Parathyroid adenoma (tissue), 2 donors: ENCODE results near the gene RPS6KB2.

ENCODE experiments used
- H2AFZ ChIP-seq: fragments of 300-600 bp; sonication (generic); one replicate; pipeline ENCODE4 v1.7.0; 2017; ENCODE audit warnings: antibody characterized with exemption, mild to moderate bottlenecking
- H3K27ac ChIP-seq: fragments of 300-600 bp; sonication (generic); one replicate; pipeline ENCODE4 v1.7.0; 2017
- H3K27me3 ChIP-seq: fragments of 300-600 bp; sonication (generic); one replicate; pipeline ENCODE4 v1.7.0; 2017; ENCODE audit warnings: low read length; ENCODE audit not compliant: control insufficient read depth, insufficient read depth
- H3K36me3 ChIP-seq: fragments of 300-600 bp; sonication (generic); one replicate; pipeline ENCODE4 v1.7.0; 2017; ENCODE audit warnings: low read length; ENCODE audit not compliant: control insufficient read depth, insufficient read depth
- H3K4me1 ChIP-seq: fragments of 300-600 bp; sonication (generic); one replicate; pipeline ENCODE4 v1.7.0; 2017; ENCODE audit warnings: control low read depth
- H3K4me2 ChIP-seq: fragments of 300-600 bp; sonication (generic); one replicate; pipeline ENCODE4 v1.7.0; 2017; ENCODE audit warnings: low read length
- H3K4me3 ChIP-seq: fragments of 300-600 bp; sonication (generic); one replicate; pipeline ENCODE4 v1.7.0; 2017; ENCODE audit warnings: low read depth, low read length
- H3K79me2 ChIP-seq: fragments of 300-600 bp; sonication (generic); one replicate; pipeline ENCODE4 v1.7.0; 2017; ENCODE audit warnings: control low read depth
- H3K9ac ChIP-seq: fragments of 300-600 bp; sonication (generic); one replicate; pipeline ENCODE4 v1.7.0; 2017; ENCODE audit warnings: mild to moderate bottlenecking
- H3K9me3 ChIP-seq: fragments of 300-600 bp; sonication (generic); one replicate; pipeline ENCODE4 v1.7.0; 2017; ENCODE audit warnings: low read length; ENCODE audit not compliant: control insufficient read depth
- TF ChIP-seq, protein P1 (sequence below): fragments of 300-600 bp; sonication (generic); IDR thresholded peaks from one replicate; pipeline ENCODE4 v1.7.0; 2017; ENCODE audit warnings: antibody characterized with exemption, mild to moderate bottlenecking
- donor health status: primary hyperparathyroidism.

The RPS6KB2 gene

DNA sequence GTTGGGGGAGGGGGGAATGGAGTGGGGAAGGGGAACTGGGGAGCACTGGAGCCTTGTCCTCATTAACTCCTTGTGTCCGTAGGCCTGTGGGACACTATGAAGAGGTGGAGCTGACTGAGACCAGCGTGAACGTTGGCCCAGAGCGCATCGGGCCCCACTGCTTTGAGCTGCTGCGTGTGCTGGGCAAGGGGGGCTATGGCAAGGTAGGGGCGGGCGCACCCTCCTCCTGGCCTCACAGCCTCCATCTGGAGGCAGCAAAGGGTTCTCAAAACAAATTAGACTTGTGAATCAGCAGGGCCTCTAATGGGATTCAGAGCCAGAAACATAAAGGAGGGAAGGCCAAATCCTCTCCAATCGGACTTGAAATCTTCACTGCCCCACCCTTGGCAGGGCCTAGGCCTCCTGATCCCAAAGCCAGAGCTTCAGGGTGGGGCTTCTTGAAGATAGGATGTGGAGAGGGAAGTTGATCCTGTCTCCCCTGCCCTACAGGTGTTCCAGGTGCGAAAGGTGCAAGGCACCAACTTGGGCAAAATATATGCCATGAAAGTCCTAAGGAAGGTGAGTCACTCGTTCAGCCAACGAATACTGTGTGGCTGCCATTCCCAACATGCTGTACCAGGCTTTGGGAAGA, 859 bp downstream of the RPS6KB2 start:
- H3K36me3 ChIP-seq, result no peaks in the 10 kb centered on the region
- peaks cover 10% of the 10 kb centered on the region for H3K79me2 ChIP-seq
- H3K27me3 ChIP-seq, result no peaks in the 10 kb centered on the region
- H3K4me3 ChIP-seq, result peak overlapping the region; percentile 64
- H3K27ac ChIP-seq, result peak overlapping the region; percentile 71
- peak overlapping the region; percentile 94 for H3K4me2 ChIP-seq
- H2AFZ ChIP-seq, result no peak overlapping the region
- peak overlapping the region; percentile 59 for H3K9ac ChIP-seq
- TF ChIP-seq, protein P1, sequence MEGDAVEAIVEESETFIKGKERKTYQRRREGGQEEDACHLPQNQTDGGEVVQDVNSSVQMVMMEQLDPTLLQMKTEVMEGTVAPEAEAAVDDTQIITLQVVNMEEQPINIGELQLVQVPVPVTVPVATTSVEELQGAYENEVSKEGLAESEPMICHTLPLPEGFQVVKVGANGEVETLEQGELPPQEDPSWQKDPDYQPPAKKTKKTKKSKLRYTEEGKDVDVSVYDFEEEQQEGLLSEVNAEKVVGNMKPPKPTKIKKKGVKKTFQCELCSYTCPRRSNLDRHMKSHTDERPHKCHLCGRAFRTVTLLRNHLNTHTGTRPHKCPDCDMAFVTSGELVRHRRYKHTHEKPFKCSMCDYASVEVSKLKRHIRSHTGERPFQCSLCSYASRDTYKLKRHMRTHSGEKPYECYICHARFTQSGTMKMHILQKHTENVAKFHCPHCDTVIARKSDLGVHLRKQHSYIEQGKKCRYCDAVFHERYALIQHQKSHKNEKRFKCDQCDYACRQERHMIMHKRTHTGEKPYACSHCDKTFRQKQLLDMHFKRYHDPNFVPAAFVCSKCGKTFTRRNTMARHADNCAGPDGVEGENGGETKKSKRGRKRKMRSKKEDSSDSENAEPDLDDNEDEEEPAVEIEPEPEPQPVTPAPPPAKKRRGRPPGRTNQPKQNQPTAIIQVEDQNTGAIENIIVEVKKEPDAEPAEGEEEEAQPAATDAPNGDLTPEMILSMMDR, result no peak
- no peaks in the 10 kb centered on the region for H3K9me3 ChIP-seq
- no peaks in the 10 kb centered on the region for H3K4me1 ChIP-seq

DNA sequence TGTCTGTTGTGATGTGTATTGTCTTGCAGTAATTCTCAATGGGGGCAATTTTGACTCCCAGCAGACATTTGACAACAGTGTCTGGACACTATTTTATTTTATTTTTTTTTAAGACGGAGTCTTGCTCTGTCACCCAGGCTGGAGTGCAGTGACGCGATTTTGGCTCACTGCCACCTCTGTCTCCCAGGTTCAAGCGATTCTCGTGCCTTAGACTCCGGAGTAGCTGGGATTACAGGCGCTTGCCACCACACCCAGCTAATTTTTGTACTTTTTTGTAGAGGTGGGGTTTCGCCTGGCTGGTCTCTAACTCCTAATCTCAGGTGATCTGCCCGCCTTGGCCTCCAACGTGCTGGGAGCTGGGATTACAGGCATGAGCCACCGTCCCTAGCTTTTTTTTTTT, 1.4 kb downstream of the RPS6KB2 start:
- Histone ChIP-seq H3K36me3 (no peaks in the 10 kb centered on the region), H3K4me1 (no peaks in the 10 kb centered on the region)
- TF ChIP-seq, protein P1, result no peak

DNA sequence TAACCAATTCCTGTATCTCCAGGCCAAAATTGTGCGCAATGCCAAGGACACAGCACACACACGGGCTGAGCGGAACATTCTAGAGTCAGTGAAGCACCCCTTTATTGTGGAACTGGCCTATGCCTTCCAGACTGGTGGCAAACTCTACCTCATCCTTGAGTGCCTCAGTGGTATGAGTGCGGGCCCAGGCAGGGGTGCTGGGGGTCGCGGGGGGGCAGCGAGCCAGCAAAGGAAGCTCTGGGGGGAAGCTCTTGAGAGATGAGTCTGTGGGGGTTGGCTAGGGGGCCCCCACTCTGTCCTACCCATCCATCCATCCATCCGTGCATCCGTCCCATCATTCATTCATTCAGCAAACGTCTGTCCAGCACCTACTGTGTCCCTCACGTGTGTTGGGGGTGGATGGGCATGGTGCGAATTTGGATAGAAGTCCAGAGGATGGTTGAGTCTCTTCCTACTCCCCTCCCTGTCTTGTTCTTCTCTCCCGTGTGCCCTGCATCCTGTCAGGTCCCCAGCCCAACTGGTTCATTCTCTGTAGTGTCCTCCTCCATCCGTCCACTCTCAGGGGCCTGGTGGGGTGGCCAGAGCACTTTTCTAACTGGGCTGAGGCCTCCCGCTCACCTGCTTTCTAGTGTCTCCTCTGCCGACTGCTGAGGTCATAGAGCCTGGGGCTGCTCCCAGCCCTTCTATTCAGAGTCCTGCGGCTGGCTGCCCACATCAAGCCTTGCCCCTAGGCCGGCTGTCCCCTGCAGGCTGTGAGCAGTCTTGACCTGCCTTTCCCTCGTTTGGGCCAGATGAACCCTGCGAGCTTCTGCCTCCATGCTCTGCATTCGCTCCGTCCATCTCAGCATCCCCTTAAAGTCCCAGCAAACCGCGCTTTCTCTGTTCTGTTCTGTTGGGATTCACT, 3.3 kb downstream of the RPS6KB2 start:
- no peaks in the 10 kb centered on the region for H3K9me3 ChIP-seq
- H3K4me2 ChIP-seq, result no peak overlapping the region
- no peak overlapping the region for H3K27ac ChIP-seq
- peaks cover 10% of the 10 kb centered on the region for H3K79me2 ChIP-seq
- no peak overlapping the region for H2AFZ ChIP-seq
- no peak overlapping the region for H3K4me3 ChIP-seq
- H3K27me3 ChIP-seq, result no peaks in the 10 kb centered on the region
- H3K4me1 ChIP-seq, result no peaks in the 10 kb centered on the region
- no peak overlapping the region for H3K9ac ChIP-seq
- TF ChIP-seq, protein P1, result no peak
- H3K36me3 ChIP-seq, result no peaks in the 10 kb centered on the region

More for the DNA sequence above, 1.4 kb downstream of the RPS6KB2 start:
- H3K27me3 ChIP-seq, result no peaks in the 10 kb centered on the region
- no peak overlapping the region for H3K4me2 ChIP-seq
- no peak overlapping the region for H2AFZ ChIP-seq
- no peaks in the 10 kb centered on the region for H3K9me3 ChIP-seq
- H3K4me3 ChIP-seq, result no peak overlapping the region
- no peak overlapping the region for H3K9ac ChIP-seq
- H3K27ac ChIP-seq, result no peak overlapping the region
- peaks cover 10% of the 10 kb centered on the region for H3K79me2 ChIP-seq

DNA sequence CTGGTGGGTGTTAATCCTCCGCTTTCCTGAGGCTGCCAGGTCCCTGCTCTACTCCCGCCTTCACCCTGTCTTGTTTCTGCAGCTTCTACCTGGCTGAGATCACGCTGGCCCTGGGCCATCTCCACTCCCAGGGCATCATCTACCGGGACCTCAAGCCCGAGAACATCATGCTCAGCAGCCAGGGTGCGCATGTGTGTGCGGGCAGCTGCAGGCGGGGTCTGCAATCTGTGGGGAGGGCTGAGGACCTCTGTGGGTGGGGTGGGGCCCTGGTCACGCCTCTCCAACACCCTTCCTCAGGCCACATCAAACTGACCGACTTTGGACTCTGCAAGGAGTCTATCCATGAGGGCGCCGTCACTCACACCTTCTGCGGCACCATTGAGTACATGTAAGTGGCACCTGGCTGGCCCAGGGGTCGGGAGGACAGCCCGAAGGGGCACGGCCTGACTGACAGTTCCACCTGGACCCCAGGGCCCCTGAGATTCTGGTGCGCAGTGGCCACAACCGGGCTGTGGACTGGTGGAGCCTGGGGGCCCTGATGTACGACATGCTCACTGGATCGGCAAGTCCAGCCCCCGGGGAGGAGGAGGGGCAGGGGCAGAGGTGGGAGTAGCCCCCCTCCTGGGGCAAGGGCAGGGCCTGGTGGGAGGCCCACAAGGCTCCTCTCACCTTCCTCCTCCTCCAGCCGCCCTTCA, 4.5 kb downstream of the RPS6KB2 start:
- Histone ChIP-seq H2AFZ (no peak overlapping the region), H3K9ac (no peak overlapping the region), H3K27ac (no peak overlapping the region), H3K4me2 (no peak overlapping the region), H3K9me3 (no peaks in the 10 kb centered on the region), H3K4me1 (no peaks in the 10 kb centered on the region), H3K79me2 (peaks cover 10% of the 10 kb centered on the region), H3K36me3 (no peaks in the 10 kb centered on the region), H3K27me3 (no peaks in the 10 kb centered on the region), H3K4me3 (no peak overlapping the region)
- TF ChIP-seq, protein P1, result no peak
